GM19395 (cell line): ENCODE measurements around the gene SNRNP70.
"Not testable (repeated sequence)": the region's sequence is repeated elsewhere in the genome, so short reads cannot be mapped to it uniquely, and the experiment has no call there.

Source experiments
- ATAC-seq: cut with Tn5 transposase; IDR thresholded peaks from one replicate; pipeline ENCODE4 v1.9.1; 2021; ENCODE audit warnings: mild to moderate bottlenecking, moderate library complexity; ENCODE audit not compliant: unreplicated experiment

The SNRNP70 gene

DNA sequence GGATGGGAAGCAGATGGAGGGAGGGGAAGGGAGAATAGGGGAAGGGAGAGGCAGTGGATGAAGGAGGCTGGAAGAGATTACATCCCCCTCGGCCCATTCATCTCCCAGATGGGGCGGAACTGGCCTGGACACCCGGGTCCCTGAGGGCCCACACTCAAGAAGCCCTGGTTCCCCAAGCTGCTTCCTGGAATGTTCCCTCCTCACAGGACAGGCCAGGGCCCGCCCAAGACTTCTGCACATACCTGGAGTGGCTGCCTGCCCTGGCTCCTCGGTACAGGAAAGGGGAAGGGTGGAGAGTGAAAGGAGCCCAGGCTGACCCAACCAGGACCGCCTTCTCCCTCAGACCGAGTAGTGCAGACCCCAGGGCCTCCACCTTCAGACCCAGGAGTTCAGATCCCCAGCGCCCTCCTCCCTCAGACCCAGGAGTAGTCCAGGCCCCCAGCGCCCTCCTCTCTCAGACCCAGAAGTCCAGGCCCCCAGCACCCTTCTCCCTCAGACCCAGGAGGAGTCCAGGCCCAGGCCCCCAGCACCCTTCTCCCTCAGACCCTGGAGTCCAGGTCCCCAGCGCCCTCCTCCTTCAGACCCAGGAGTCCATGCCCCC lies 21.1 kb upstream of the SNRNP70 start:
- no peak for ATAC-seq

GRCh38 chr19:49064768-49065611 lies 20.3 kb upstream of the SNRNP70 start, which contains the start of gene NTF4:
NTF4 (minus strand) TSS chr19:49064818; CDS start chr19:49061997, 2,821 bp downstream.
- no peak for ATAC-seq

GRCh38 chr19:49065905-49066512 lies 19.2 kb upstream of the SNRNP70 start:
- no peak for ATAC-seq

DNA sequence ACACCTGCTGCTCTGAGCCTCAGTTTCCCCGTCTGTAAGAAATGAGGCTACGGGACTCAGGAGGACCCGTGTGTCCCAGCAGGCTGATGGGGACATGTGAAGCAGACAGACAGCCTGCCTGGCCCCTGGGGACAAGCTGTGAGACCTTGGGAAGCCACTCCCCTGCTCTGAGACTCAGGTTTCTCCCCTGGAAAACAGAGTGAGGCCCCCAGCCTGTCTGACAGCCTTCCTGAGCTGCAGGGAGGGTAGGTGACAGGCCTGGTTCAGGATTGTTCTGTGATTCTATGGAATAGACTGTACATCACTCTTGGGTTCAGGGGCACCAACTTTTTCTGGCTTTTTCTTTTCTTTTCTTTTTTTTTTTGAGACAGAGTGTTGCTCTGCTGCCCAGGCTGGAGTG lies 17.7 kb upstream of the SNRNP70 start:
- ATAC-seq = no peak

- ATAC-seq = no peak
Measured at GRCh38 chr19:49069026-49069425, 16.2 kb upstream of the SNRNP70 start.

DNA sequence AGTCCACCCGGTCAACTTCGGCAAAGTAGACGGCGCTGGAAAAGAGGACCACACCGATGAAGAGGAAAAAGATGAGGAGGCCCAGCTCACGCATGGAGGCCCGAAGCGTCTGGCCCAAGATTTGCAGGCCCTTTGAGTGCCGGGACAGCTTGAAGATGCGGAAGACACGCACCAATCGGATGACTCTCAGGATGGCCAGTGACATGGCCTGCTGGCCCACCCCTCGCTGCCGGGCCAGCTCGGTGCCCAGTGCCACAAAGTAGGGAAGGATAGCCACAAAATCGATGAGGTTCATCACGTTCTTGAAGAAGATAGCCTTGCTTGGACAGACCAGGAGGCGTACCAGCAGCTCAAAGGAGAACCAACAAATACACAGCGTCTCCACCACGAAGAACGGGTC lies 14.8 kb upstream of the SNRNP70 start:
- no peak for ATAC-seq

GRCh38 chr19:49071860-49072547 lies 13.2 kb upstream of the SNRNP70 start:
- ATAC-seq = no peak

DNA sequence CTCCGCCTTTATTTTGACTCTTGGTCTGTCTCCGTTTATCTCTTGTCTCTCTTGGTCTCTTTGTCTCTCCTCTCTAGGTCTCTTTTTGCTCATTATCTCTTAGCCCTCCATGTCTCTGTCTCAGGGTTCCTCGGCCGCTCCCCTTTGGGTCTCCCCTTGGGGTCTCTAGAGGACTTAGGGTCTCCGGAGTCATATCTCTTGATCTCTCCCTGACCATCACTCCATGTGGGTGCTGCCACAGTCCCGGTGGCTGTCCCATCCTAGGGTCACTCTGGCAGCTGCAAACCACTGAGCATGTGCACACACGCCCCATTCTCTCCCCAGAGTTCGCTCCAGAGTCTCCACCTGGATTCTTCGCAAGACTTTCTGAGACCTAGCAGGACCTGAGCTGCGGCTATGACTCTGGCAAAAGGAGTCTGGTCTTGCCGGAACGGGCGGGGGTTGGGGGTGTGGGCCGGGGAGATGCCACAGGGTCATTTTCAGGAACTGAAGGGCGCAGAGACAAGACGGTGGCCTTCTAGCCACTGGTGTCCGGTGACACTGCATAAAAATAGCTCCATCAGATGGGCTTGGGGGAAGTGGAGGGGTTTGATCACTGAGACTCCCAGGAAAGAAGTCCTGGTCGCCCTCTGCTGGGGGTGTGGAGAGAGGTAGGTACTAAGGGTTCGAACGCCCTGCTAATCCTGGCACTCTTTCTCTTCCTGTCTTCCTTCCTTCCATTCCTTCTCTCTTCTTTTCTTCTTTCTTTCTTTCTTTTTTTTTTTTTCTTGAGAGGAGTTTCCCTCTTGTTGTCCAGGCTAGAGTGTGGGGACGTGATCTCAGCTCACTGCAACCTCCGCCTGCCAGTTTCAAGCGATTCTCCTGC lies 11.5 kb upstream of the SNRNP70 start:
- ATAC-seq = no peak

- ATAC-seq = not testable (repeated sequence)
Measured at GRCh38 chr19:49074869-49075268, 10.4 kb upstream of the SNRNP70 start.

- ATAC-seq = no peak
Measured at GRCh38 chr19:49080392-49080791, 4.9 kb upstream of the SNRNP70 start.

GRCh38 chr19:49081273-49081672 lies 4.0 kb upstream of the SNRNP70 start:
- no peak for ATAC-seq

GRCh38 chr19:49084206-49085019 lies 838 bp upstream of the SNRNP70 start:
- no peak for ATAC-seq

DNA sequence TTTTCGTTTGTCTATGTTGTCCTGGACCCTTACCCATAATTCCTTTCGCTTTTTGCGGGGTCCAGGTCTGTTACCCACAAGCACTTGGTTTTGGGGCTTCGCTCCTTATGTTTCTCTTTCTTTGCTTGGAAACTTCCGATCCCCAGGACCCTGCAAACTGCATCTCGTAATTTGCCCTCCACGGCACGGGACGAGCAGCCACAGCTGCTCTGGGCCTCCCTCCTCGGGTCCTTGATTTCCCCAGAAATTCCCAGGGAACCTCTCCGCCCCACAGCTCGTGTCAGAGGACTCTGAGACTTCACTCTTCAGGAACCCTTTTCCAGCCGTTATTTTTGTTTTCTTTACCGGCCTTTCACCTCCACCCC lies 599 bp downstream of the SNRNP70 start:
- ATAC-seq = no peak

DNA sequence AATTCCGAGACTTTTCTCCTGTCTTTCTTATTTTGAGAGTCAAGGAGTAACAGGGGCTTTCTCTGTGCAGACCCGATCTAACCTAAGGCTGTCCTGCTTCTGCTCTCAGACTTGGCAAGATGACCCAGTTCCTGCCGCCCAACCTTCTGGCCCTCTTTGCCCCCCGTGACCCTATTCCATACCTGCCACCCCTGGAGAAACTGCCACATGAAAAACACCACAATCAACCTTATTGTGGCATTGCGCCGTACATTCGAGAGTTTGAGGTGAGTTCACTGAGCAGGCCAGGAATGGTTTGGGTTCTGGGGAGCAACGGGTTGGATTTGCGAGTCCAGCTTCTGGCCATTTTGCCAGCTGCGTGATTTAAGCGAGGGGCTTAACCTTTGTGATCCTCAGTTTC lies 1.0 kb downstream of the SNRNP70 start:
- no peak for ATAC-seq

- ATAC-seq = no peak
Measured at GRCh38 chr19:49091391-49092038, 6.3 kb downstream of the SNRNP70 start.

- no peak for ATAC-seq
Measured at GRCh38 chr19:49092686-49093085, 7.4 kb downstream of the SNRNP70 start.

DNA sequence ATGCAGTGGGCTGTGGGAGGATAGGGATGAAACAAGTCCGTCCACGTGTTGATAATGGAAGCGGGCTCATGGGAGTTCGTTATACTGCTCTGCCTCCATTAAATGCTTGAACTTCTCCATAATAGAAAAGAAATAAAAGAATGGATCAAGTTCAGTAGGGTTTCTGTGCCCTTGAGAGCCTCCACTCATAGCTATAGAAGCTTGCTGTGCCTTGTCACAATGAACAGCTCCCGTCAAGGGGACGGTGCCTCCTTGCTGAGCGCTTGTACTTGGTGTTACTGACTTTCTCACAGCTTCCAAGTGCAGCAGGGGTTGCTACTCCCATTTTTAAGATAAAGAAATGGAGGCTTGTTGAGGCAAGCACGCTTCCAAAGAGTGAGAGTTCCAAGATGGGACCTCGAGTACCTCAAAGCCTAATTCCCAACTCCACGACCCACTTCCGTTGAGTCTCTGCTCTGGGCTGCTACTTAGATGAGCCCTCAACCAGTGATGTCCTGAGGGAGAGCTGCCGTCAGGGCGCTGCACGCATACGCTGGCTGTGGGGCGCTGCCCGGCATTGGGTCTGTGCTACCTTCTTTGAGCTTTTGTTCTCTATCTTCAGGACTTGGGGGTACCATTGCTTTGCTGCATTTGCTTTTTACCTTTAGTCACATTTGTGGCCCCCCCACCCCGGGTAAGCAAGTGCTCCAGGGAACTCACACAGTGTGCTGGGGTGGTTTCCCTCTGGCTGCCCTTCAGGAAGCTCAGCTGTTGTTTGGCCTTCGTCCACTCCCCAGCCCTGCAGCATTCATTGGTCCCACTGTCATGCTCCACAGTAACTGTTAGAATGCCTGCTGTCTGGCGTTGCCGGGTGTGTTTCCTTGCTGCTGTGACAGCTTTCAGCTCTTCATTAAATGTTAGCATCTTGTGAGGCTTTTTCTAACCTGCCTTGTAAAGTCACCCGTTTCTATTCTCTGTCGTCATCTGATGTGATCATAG lies 9.5 kb downstream of the SNRNP70 start:
- ATAC-seq = no peak
